Astrocyte of the spinal cord (primary cell): Measurements from ENCODE around the gene GDPGP1.

Experiments
- DNase-seq: peaks from one replicate; pipeline ENCODE4 v3.0.0; 2011; ENCODE audit warnings: low read depth, low spot score
- H3K4me3 ChIP-seq: 2 replicates; pipeline ENCODE4 v1.5.1; 2011; ENCODE audit warnings: low read depth, mild to moderate bottlenecking, low read length, moderate library complexity
- in situ Hi-C: cut with HindIII; loops from 2 replicates; pipeline ENCODE4 v1.10.0; 2017; ENCODE audit warnings: low sequenced_read_pairs
- TF ChIP-seq, protein P1 (sequence below): IDR thresholded peaks from 2 replicates; pipeline ENCODE4 v1.5.1; 2012; ENCODE audit warnings: low read depth, mild to moderate bottlenecking, low read length, inconsistent platforms

Gene GDPGP1

DNA sequence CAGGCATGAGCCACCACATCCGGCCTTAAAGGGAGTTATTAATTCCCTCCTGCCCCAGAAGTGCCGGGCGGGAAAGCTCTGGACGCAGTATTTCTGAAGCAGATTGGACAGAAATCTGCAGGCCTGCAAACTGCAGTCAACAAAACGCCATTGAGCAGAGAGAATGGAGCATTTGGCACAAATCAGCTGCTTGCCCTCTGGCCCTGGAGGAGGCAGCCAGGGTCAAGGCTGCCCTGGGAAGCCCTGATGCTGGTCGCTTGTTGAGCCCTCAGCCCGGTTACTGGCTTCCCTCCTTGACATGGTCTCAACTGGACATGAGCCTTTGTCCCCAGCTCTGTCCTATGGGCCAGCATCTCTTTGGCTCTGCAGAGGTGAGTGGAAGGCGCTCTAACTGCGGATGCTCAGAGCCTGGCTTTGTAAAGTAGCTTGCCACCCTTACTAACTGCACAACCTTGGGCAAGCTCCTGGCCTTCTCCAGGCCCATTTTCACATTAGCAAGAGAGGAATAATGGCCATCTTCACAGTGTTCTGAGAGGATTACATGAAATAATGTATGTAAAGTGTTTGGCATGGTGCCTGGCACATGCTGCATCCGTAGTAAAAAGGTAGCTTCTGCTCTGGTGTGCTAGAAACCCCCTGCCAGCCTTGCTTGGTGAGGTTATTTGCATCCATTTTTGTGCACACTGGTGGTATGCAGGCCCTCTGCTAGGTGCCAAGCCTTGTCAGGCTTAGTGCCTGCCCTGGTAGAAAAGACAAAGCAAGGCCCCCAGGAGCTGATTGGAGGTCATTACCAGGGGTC is 28.8 kb upstream of the GDPGP1 start:
- DNase-seq: no peak
- H3K4me3 ChIP-seq: no peak overlapping the region
- in situ Hi-C loops: no loop called here
- TF ChIP-seq, protein P1, sequence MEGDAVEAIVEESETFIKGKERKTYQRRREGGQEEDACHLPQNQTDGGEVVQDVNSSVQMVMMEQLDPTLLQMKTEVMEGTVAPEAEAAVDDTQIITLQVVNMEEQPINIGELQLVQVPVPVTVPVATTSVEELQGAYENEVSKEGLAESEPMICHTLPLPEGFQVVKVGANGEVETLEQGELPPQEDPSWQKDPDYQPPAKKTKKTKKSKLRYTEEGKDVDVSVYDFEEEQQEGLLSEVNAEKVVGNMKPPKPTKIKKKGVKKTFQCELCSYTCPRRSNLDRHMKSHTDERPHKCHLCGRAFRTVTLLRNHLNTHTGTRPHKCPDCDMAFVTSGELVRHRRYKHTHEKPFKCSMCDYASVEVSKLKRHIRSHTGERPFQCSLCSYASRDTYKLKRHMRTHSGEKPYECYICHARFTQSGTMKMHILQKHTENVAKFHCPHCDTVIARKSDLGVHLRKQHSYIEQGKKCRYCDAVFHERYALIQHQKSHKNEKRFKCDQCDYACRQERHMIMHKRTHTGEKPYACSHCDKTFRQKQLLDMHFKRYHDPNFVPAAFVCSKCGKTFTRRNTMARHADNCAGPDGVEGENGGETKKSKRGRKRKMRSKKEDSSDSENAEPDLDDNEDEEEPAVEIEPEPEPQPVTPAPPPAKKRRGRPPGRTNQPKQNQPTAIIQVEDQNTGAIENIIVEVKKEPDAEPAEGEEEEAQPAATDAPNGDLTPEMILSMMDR: no peak

DNA sequence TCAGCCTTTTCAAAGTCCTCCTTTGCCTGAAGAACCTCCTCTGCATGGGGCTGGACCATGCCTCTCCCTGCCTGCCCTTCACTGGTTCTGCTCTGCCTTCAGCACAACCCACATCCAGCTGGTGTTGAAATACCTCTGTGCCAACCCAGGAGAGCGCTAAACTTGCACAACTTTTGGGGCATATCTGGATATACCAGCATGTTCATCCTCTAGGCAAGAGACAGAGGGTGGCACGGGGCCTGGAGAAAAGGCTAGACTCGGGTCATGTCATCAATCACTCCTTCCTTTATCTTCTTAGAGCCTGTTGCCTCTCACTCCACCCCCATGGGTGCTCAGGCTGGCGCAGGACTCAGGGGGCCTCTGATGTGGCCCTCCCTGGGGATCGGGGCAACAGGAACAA is 28.1 kb upstream of the GDPGP1 start:
- no peak for DNase-seq
- no peak overlapping the region for H3K4me3 ChIP-seq
- in situ Hi-C loops: no loop called here
- TF ChIP-seq, protein P1: no peak

DNA sequence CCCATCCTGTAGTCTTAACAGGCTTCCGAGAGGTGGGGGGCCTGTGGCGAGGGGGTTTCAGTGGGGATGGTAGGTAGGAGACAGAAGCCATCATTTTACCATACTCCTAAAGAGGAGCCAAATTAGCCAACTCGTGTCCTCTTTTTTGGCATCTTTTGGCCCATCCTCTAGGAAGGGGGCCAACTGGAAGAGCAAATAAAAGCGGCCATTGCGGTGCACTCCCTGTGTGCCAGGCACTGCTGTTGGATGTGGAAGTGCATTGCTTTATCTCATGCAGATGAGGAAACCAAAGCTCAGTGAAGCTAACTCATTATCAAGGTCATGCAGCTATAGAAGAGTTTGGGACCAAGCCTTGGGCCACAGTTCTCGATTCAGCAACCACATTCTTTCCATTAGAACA is 26.8 kb upstream of the GDPGP1 start:
- no peak for DNase-seq
- TF ChIP-seq, protein P1: no peak
- H3K4me3 ChIP-seq: no peak overlapping the region
- in situ Hi-C loops: no loop called here

DNA sequence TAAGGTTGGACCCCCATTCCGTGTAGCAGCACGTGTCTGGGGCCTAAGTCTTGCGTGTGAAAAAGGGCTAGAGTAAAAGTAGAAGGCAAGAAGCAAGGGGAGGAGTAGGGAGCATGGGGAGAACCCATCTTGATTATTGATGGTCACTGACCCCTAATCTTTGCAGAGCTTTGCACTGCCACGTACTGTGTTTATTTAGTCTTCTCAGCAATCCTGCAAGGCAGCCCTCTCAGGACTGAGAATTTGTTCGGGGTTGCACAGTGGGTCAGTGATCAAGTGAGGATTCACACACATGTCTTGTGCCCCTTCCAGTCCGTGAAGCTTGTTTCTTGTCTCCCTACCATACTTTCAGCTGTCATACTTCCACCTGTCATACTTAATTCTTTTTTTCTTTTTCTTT is 25.7 kb upstream of the GDPGP1 start:
- in situ Hi-C loops: no loop called here

DNA sequence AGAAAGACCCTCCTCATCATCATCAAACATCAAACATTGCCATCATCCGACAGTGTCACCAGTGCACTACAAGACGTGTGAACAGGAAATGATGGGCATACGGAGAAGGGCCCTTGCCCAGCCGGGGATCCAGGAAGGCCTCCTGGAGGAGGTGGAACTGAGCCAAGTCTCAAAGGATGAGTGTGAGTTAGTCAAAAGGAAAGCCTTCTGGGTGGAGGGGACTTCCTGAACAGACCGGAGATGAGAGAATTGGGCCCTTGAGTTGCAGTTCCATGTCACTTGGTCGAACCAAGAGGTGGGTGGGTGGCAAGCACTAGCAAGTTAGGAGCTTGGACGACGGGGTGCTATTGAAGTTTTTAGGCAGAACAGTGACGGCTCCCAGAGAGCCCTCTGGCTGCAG is 24.4 kb upstream of the GDPGP1 start:
- no peak for DNase-seq
- TF ChIP-seq, protein P1: no peak
- H3K4me3 ChIP-seq: no peak overlapping the region
- in situ Hi-C loops: no loop called here

More for the DNA sequence above, 25.7 kb upstream of the GDPGP1 start:
- TF ChIP-seq, protein P1: no peak
- H3K4me3 ChIP-seq: no peak overlapping the region
- DNase-seq: no peak

DNA sequence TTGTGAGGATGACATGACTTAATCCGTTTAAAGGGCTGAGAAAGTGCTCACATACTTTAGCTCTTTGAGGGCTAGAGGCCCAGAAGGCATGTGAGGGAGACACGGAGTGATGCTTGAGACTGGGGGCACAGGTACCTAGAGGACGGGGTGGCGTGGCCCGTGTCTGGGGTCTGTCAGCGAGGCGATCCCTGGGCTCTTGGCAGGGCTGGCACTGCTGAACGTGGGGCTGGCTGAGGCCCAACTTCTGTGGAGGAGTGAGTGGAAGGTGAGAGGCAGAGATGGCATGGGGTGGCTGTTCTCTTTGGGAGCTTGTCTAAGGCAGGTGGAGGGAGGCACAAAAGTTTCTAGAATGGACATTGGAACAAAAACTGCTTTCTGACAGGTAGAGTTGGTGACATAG is 23.4 kb upstream of the GDPGP1 start:
- in situ Hi-C loops: no loop called here
- TF ChIP-seq, protein P1: no peak
- H3K4me3 ChIP-seq: no peak overlapping the region

DNA sequence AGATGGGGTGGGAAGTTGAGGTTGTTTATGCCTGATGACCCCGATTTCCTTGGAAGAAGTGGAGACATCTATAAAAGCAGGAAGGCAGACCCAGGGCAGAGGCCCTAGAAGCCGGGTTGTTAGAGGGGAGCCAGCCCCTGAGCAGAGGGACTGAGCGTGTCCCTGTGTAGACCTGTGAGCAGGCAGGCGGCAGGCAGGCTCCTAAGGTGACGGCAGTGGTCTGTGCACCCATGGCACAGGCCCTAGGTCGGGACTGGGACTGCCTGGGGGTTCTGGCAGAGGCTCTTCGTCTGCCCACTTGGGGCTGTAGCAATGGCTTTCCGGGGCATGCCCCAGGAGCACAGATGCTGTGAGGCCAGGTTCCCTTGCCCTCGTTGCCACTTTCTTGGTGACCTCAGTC is 23.0 kb upstream of the GDPGP1 start:
- in situ Hi-C loops: no loop called here
- H3K4me3 ChIP-seq: no peak overlapping the region
- no peak for DNase-seq
- TF ChIP-seq, protein P1: no peak

More for the DNA sequence above, 23.4 kb upstream of the GDPGP1 start:
- DNase-seq: no peak
